Measurements from ENCODE around the gene CBLN4.

Gene CBLN4

GRCh38 chr20:55961376-55962330 lies 43.7 kb downstream of the CBLN4 start:
- TF ChIP-seq CTCF (IDR thresholded peaks at IDR 0.05; ENCODE audit: insufficient read depth, low read length, missing control alignments), result no peak
- CTCF ChIA-PET, result no interaction called here
- H3K4me3 ChIP-seq (ENCODE audit: low read depth, low read length), result no peak overlapping the region

GRCh38 chr20:55953201-55953600 lies 52.1 kb downstream of the CBLN4 start:
- TF ChIP-seq CTCF (IDR thresholded peaks at IDR 0.05; ENCODE audit: insufficient read depth, low read length, missing control alignments), result no peak
- DNase-seq (ENCODE audit: low read depth, low spot score), result no peak
- ChIA-PET POLR2A (no interaction called here), CTCF (no interaction called here)
- H3K4me3 ChIP-seq (ENCODE audit: low read depth, low read length), result no peak overlapping the region

More at GRCh38 chr20:55961376-55962330, 43.7 kb downstream of the CBLN4 start:
- POLR2A ChIA-PET, result no interaction called here
- no peak for DNase-seq (ENCODE audit: low read depth, low spot score)

GRCh38 chr20:55947701-55948100 lies 57.6 kb downstream of the CBLN4 start:
- ChIA-PET POLR2A (no interaction called here), CTCF (no interaction called here)

More at GRCh38 chr20:55947701-55948100, 57.6 kb downstream of the CBLN4 start:
- no peak for DNase-seq (ENCODE audit: low read depth, low spot score)
- no peak for TF ChIP-seq CTCF (IDR thresholded peaks at IDR 0.05; ENCODE audit: insufficient read depth, low read length, missing control alignments)
- no peak overlapping the region for H3K4me3 ChIP-seq (ENCODE audit: low read depth, low read length)

Measured in AG04449 (cell line).